Osteocyte (in vitro differentiated cells): ENCODE results near the gene PDCD1. TPM values are rescaled to one million over a fixed set of nuclear protein-coding genes. Genes with fewer than 3 reads are reported as not detected.
"Not testable (repeated sequence)": the region's sequence is repeated elsewhere in the genome, so short reads cannot be mapped to it uniquely, and the experiment has no call there.

Source experiments
- DNase-seq: peaks from one replicate; pipeline ENCODE4 v3.0.0; 2021; ENCODE audit warnings: mixed read lengths; ENCODE audit not compliant: unreplicated experiment; ENCODE audit errors: extremely low spot score
- H3K27ac Mint-ChIP-seq: one replicate; pipeline ENCODE4 v1.8.0; 2021; ENCODE audit warnings: mild to moderate bottlenecking, mixed read lengths; ENCODE audit not compliant: unreplicated experiment
- H3K27me3 Mint-ChIP-seq: one replicate; pipeline ENCODE4 v1.8.0; 2021; ENCODE audit warnings: mixed read lengths; ENCODE audit not compliant: unreplicated experiment
- H3K36me3 Mint-ChIP-seq: one replicate; pipeline ENCODE4 v1.8.0; 2021; ENCODE audit warnings: mixed read lengths; ENCODE audit not compliant: unreplicated experiment
- H3K4me1 Mint-ChIP-seq: one replicate; pipeline ENCODE4 v1.8.0; 2021; ENCODE audit warnings: mixed read lengths; ENCODE audit not compliant: unreplicated experiment
- H3K4me3 Mint-ChIP-seq: one replicate; pipeline ENCODE4 v1.8.0; 2021; ENCODE audit warnings: mild to moderate bottlenecking, moderate library complexity, mixed read lengths; ENCODE audit not compliant: unreplicated experiment
- H3K9me3 Mint-ChIP-seq: one replicate; pipeline ENCODE4 v1.8.0; 2021; ENCODE audit warnings: mixed read lengths; ENCODE audit not compliant: unreplicated experiment
- total RNA-seq: library from RNA; stranded (reverse); gene quantifications from 2 replicates; pipeline ENCODE4 v1.2.1, GENCODE V29; 2021
- TF ChIP-seq, protein P1 (sequence below): fragments of 200-600 bp; sonication (generic); IDR thresholded peaks from 2 replicates; pipeline ENCODE4 v1.5.0; 2021; ENCODE audit warnings: antibody characterized with exemption, mild to moderate bottlenecking, moderate library complexity

The PDCD1 gene
- total RNA-seq, 1 donor from 2014 or later: not detected

DNA sequence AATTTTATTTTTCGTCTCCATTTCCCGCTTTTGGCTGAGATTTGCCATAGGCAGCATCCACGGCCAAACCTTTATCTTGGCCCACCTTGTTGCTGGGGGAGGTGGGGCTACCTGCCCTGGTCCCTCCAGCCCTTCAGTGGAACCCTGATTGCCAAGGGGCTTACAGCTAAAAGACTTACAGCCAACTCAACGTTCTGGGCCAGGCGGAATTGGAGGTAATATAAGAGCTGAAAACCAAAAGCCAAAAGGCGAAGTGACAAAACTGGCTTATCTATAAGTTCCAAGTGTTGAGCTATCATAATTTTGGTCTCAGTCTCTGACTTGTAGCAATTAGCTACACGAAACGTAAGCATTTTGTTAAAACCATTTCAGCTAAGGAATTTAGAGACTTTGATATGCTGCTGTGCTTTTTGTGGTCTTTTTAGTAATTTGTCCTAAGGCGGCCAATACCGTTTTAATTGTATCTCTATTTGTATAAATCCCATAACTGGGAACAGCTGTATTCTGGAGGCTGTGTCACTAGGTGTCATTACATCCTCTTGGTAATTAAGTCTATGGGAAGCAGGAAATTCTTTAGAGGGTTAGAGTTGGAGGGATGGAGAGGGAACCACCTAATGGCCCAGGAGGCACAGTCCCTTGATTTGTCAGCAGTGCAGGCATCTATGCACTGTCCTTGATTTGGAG, 24.0 kb downstream of the PDCD1 start:
- Mint-ChIP-seq H3K4me3 (no peak overlapping the region), H3K36me3 (no peaks in the 10 kb centered on the region), H3K4me1 (peaks cover 7% of the 10 kb centered on the region), H3K27me3 (peaks cover 55% of the 10 kb centered on the region), H3K9me3 (no peaks in the 10 kb centered on the region), H3K27ac (no peak overlapping the region)
- DNase-seq: no peak
- TF ChIP-seq, protein P1, sequence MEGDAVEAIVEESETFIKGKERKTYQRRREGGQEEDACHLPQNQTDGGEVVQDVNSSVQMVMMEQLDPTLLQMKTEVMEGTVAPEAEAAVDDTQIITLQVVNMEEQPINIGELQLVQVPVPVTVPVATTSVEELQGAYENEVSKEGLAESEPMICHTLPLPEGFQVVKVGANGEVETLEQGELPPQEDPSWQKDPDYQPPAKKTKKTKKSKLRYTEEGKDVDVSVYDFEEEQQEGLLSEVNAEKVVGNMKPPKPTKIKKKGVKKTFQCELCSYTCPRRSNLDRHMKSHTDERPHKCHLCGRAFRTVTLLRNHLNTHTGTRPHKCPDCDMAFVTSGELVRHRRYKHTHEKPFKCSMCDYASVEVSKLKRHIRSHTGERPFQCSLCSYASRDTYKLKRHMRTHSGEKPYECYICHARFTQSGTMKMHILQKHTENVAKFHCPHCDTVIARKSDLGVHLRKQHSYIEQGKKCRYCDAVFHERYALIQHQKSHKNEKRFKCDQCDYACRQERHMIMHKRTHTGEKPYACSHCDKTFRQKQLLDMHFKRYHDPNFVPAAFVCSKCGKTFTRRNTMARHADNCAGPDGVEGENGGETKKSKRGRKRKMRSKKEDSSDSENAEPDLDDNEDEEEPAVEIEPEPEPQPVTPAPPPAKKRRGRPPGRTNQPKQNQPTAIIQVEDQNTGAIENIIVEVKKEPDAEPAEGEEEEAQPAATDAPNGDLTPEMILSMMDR: no peak

DNA sequence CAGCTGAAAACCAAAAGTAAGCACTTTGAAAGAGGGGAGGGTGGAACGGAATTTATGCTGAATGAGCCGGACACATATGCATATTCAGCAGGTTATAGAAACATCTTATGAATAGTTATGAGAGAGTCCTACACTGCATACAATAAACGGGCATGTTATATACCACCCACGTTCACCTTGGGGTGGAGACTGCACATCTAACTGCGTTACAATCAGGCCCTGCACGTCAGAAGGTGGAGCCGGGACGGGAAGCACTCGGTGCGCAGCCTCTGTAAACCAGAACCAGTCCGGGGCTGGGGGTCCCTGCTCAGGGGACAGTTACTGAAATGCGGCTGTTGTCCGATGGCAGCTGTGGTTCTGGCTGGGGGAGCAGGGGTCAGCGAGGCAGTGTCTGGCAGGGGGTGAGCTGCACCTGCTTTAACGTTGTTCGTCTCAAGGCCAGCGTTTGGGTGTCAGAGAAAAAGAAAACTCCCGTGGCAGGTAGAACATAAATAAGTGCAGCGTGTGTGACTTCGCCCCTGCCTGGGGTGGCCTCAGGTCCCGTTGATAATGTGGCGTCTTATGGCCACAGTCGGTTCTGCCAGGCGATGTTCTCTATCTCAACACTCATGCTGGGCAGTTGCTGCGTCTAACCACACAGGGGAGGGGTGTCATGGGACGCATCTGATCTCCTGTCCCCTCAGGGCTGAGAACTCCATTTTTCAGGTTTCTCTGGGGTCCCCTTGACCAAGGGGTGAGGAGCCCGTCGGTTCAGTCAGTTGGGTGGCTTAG, 24.8 kb downstream of the PDCD1 start:
- peaks cover 54% of the 10 kb centered on the region for H3K27me3 Mint-ChIP-seq
- not testable (repeated sequence) for H3K36me3 Mint-ChIP-seq, DNase-seq, H3K9me3 Mint-ChIP-seq, H3K4me3 Mint-ChIP-seq, H3K27ac Mint-ChIP-seq, H3K4me1 Mint-ChIP-seq

DNA sequence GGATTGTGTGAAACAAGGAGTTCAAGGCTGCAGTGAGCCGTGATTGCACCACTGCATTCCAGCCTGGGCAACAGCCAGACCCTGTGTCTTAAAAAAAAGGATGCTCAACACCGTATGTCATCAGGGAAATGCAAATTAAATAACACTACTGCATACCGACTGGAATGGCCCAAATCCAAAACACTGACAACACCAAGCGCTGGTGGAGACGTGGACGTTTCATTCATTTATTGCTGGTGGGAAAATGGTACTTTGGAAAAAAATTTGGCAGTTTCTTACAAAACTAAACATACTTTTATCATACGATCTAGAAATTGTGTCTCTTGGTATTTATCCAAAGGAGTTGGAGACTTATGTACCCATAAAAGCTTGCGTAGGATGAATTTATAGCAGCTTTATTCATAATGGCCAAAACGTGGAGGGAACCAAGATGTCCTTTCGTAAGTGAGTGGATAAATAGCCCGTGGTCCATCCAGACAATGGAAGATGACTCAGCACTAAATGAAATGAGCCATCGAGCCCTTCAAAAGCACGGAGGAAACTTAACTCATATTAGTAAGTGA, 25.5 kb downstream of the PDCD1 start:
- H3K36me3 Mint-ChIP-seq: no peaks in the 10 kb centered on the region
- peaks cover 7% of the 10 kb centered on the region for H3K4me1 Mint-ChIP-seq
- H3K9me3 Mint-ChIP-seq: no peaks in the 10 kb centered on the region
- TF ChIP-seq, protein P1: no peak
- H3K27ac Mint-ChIP-seq: no peak overlapping the region
- H3K4me3 Mint-ChIP-seq: no peak overlapping the region
- H3K27me3 Mint-ChIP-seq: peaks cover 50% of the 10 kb centered on the region
- DNase-seq: no peak

DNA sequence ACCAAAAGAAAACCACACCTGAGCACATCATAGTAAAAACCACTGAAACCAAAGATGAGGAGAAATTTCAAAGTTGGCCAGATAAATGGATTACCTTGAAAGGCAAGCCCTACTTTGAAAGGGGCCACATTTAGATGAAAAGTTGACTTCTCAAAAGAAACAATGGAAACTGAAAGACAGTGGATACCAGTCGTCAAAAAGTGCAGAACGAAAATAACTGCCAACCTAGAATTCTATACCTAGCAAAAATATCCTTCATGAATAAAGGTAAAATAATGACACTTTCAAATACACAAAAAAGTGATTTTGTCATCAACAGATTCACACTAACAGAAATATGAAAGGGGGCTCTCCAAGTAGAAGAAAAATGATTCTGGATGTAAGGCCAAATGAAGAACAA, 31.3 kb downstream of the PDCD1 start:
- TF ChIP-seq, protein P1: no peak
- Mint-ChIP-seq H3K4me3 (no peak overlapping the region), H3K27ac (no peak overlapping the region), H3K9me3 (peaks cover 11% of the 10 kb centered on the region), H3K27me3 (peaks cover 19% of the 10 kb centered on the region), H3K4me1 (no peaks in the 10 kb centered on the region), H3K36me3 (no peaks in the 10 kb centered on the region)
- no peak for DNase-seq

DNA sequence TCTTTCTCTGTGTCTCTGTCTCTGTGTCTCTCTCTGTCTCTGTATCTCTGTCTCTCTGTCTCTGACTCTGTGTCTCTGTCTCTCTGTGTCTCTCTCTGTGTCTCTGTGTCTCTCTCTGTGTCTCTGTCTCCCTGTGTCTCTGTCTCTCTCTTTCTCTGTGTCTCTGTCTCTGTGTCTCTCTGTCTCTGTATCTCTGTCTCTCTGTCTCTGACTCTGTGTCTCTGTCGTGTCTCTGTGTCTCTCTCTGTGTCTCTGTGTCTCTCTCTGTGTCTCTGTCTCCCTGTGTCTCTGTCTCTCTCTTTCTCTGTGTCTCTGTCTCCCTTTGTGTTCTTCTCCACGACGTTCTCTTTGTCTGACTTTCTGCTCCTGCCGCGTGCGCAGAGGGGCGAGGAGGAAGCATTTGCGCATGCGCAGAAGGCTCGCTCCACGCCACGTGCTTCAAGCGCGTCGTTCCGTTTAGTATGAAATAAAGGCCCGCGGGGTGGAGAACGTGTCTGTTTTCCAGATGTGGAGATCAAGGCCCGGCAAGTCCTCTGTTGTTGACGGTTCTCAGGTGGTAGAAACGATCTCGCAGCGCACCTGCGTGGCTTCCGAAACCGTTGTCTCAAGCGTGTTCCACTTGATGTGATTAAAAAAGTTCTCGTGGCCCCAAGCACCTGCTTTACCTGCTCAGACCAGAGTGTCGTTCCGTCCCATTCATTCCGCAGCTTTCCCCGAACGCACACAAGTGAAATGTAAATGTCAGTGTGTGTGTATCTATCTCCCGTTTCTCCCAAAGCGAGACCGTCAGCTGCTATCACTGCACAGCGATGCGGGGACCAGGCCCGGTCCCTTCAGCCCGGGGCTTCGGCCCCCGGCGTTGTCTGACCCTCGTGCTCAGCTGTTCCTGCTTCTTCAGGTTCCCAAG, 34.9 kb downstream of the PDCD1 start:
- DNase-seq, H3K27ac Mint-ChIP-seq, H3K36me3 Mint-ChIP-seq, H3K4me1 Mint-ChIP-seq, H3K4me3 Mint-ChIP-seq, H3K27me3 Mint-ChIP-seq: not testable (repeated sequence)
- H3K9me3 Mint-ChIP-seq: peaks cover 11% of the 10 kb centered on the region
